Inflammatory macrophage (primary cell): ENCODE results near the gene DGKG.

Experiments used
- DNase-seq, 2 donors: peaks; one replicate each; pipeline ENCODE4 v3.0.0-alpha.2; 2020 to 2022

DGKG gene

DNA sequence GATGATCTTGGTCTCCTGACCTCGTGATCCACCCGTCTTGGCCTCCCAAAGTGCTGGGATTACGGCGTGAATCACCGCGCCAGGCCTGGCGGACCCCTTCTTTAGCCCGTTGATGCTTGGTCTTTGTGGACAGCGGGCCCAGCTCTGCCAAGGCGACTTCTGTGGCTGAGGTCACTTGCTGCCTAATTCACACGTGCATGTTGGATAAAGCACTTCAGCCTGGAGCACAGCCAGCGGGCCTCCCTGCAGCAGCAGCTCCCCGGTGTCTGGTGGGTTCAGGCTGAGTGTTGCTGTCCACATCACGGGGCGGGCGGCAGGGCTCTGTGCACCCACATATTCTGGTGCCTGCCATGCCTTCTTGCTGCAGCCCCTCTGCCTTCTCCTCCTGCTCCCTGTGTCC lies 88.4 kb downstream of the DGKG start:
- DNase-seq = no peak

DNA sequence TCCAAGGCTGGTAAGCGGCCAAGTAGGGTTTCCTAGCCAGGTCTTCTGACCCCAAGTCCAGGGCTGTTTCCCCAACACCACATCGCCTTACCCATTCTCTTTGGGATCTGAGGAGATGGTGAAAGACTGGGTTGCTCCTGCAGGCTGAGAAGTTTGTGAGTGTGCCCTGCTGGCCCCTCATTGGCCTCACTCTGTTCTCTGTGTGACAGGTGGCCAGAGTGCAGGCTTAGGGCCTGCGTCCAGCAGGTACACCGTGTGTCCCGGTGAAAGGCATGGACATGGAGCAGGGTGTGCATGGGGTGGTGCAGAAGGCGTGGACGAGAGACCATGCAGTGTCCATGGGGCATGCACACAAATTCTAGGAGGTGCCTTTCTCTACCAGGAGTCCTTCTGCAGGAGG lies 91.3 kb downstream of the DGKG start:
- DNase-seq = no peak

DNA sequence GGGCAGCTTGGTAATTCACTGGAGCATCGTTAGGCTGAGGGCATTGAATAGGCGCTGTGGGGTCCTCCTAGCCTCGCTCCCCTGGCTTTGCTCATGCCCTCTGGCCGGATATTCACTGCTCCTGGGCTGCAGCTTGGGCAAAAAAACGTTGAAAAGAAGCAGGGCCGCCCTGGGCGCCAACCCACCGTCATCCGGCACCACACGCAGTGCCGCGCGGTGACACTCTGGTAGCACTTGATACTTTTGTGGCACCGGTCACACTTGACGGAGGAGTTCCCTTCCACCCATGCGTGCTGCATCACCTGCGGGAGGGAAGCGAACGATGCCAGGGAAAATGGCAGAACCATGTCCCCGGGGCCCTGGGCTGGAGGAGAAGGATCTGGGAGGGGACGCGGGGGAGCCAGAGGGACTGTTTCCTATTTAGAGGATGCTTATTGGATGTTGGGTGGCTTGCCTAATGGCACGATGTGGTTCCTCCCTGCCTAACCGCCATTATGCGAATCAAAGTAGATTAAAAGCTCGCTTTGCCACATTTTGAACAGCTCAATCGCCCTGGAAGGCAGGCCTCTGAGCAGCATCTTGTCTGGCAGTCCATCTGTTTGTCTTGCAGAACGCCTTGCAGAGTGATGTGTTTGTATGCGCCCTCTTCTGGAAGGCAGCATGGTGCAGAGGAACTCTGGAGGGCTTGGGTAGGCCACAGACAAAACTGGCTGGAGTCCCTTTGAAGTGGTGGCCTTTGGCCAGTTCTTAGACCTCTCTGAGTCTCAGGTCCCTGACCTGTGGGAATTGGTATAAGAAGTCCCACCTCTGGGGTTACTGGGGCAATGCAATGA lies 93.2 kb downstream of the DGKG start:
- no peak for DNase-seq

DNA sequence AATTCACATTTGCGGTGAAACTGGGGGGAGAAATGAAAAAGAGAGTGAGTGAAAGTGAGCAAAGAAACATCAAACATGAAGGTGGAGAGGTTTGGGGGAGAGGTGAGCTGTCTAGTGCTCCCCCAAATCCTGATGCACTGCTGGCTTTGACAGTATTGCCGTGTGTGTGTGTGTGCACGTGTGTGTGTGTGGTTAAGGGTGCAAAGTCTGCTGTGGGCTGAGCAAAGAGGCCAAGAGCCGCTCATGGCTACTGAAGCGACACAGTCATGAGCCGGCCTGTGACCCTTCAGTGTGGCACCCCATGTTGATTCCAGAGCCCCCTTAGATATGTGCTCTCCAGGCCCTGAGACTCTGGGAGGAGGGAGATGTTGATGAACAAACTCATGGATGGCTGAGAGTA lies 94.3 kb downstream of the DGKG start:
- no peak for DNase-seq

DNA sequence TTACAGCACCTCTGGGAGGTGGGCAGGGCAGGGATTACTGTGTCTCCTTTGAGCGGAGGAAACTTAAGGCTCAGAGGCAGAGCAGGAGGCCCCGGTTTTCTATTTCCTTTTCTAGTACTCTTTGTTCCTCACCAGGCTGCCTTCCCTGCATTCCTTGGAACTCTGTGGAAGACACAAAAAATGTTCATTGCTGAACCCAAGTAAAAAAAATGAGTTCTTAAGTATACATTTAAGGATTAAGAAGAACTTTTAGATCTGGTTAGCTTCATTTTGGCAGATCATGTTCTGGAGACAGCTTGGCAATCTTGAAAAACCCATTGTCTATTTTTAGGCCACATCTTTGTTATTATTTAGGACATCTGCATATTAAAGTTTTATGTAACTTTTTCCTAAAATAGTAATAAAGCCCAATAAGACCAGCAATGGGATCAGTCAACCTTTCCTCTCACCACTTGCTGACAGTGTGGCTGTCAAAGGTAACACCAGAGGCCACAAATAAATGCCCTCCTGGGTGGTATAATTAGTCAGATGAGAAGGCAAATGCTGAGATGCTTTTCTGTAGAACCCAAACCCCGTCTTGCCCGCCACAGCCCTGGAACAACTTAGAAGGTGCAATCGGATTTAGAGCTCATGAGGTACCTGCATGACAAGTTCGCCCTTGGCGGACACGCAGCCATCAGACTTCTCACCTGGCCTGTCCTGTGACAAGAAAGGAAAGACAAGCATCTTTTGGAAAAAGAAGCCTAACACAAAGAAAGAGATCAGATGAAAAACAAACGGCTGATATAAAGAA lies 97.2 kb downstream of the DGKG start:
- DNase-seq = no peak

DNA sequence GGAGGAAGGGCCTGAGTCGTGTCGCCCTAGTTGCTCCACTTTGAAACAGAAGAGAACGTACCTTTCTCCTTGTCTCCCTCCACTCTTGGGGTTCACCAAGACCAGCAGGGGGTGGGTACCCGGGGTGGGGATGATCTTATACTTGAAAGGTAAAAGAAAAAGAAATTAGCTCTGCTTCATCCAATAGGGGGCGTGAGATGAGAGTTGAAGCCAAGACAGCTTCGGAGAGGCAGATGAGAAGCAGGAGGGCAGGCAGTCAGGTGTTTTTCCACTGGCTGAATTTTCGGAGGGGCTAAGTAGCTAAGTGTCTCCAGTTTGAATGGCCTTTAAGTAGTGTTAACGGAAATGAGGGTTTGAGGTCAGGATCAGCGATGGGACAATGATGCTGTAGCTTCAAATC lies 100.4 kb downstream of the DGKG start:
- DNase-seq = no peak

DNA sequence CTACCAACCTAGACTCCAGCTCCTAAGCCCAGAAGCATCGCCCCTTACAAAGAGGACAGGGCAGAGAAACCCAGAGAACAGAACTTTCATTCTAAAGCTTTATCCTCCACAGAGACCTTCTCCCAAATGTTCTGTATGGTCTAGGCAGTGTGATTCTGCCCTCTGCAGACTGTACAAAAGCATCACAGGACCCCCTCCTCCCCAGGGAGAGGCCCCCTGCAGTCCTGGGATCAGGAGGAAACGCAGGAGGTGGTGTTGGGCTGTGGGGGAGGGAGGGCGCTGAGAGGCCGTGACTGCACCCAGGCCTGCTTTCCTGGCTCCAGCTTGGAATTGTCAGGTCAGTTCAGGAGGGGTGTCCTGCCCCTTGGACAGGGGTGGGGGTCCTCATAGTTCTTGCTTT lies 101.3 kb downstream of the DGKG start:
- no peak for DNase-seq

DNA sequence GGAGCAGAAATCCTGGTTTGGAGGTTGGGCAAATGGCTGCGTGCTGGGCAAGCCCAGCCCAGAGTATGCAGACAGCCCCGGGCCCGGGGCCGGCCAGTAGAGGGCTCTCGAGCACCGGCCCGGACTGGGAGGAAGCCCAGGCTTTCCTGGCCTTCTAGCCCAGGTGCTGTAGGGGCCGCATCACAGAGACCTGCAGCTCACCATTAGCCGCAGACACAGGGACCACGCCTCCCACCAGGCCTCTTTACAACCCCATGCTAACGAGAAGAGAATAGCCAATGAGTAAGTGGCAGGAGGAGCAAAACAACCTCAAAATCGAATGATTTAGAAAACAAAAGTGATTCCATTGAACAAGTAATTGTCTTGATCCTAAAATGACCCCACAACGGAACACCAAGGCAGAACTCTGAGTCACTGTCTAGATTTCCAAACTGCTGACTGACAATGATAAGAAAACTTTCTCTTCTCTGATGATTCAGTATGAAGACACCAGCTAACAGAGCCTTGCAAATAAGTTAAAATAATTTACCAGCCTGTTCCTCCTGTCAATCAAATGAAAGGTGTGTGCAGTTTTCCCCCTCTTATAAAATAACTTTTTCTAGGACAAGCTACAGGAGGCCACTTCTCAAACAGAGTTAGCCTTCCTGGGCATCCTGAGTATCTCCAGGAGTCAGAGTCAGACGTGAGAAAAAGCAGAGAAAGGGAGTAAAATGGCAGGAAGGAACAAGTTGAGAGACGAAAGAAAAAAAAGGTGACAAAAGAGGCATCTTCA lies 102.2 kb downstream of the DGKG start:
- peak; percentile 43 to 68 for DNase-seq

DNA sequence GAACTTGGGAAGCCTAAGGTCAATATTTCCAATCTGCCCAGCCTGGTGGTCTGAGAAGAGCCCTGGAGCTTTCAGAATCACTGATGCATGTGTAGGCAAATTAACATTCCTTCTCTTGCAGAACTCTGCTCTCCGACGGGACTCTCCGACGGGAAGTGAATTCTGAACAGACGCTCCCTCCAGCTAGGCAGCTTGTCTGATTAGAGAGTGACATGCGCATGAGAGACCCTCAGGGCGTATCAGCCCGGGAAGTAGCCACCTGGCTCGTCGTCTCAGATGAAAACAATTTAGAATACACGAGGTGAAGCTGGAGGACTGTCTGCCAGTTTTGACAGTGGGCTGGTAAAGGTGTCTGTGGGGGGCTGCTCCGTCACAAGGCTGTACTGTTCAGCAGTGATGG lies 103.1 kb downstream of the DGKG start:
- DNase-seq = no peak

DNA sequence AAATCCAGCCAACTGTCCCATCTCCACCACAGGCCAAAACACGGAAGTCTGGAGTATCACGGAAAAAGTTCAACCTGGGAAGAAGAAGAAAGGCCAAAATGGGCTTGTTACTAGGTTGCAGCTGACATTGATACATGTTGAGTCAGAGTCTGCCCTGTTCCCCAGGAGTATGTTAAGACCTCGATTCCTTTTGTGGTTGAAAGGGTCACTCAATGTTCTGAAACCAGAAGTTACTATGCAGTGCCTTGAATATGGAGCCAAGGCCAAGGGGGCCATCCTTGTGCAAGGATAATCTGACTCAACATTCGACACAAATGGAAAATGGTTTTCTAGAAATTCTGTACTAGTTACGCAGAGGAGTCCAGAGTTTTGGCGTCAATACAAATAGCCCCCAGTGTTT lies 104.2 kb downstream of the DGKG start:
- DNase-seq = no peak

DNA sequence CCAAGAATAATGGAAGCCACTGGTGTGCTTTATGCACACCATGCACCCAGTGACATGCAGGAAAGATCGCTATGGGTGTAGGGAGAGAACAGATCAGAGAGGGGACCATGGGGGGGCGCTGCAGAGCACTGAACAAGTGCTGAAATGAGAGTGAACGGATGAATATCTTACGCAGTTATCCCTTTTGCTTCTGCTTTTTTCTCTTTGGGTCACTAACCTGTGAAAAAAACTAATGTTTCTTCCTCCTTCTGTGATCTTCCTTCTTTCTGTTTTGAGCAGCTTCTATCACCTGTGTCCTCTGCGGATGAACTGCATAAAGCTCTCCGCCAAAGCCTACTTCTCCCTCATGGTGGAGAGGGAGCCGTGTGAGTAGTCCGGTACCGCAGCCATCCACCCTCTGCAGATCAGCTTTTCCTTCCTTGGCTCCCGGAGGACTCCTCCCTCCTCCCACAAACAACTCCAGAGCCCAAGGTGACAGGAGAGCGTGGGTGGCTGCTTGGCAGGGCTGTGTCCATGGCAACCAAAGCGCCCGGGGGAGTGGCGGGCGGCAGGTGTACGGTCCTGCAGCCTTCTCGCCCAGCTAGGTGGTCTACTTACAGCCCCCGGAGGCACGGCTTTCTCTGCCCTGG lies 106.2 kb downstream of the DGKG start:
- peak in 1 of 2 donors; percentile 24 for DNase-seq

DNA sequence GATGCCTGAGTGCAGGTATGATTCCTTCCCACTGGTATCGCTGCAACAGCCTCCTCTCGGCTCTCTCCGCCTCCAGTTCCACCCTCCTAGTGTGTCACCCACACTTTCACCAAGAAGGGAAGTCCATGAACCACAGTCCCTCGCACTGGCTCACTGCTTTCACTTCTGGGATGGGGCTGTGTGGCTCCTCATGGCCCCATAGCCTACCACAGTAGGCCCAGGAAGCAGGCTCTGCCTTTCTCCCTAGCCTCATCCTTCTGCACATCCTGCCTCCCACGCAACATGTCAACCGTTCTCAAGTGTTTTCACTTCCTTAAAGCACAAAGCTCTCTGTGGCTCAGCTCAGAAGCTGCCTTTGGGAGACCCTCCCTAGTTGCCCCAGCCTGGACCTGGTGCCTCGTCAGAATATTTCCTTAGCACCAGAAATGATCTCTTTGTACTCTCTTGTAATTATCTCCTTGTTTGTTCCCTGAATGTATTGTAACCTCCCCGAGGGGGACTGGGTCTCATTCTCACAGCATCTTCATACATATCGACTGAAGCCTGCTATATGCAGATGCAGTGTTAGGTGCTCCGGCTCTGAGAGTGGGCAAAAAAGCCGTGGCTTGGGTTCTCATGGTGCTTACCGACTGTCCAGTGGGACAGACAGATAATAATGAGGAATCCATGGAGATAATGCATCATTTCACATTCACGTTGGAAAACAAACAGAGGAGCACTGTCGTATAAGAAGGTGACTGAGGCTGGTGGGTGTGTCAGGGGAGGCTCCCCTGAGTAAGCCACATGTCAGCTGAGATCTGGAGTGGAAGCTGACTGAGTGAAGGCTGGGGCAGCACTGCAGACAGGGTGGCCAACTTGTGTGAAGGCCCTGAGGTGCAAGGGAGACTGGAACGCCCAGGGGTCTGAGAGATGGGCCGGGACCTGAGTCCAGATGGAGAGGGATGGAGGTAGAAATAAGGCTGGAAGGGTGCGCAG lies 107.1 kb downstream of the DGKG start:
- DNase-seq = peak; percentile 77 to 82

DNA sequence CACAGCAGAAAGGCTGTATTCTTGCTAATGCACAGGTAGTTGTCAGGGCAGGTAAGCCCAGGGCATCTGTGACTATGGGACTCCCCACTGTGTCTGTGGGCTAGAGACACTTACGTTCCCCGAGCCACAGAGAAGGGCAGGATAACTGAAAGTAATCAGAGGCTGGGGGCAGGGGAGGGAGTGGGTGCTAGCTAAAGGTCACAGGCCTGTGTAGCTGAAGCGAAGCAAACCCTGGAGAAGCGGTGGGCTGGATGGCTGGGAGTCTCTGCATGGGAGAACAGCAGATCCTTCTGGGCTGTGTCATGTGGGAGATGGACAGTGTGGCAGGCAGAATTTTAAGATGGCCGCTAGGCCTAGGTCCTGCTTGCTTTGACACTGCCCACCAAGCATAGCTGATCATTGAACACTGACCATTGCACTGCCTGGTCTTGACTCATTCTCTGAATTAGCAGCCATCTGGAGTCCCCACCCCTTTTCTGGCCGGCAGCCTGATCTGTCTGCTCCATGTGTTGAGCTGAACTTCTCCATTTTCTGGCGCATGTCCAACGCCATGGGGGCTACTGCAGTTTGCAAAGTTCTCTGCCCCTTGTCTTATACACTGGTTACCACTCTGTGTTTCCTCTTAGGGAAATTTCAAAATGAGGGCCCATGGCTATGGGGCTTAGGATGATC lies 110.0 kb downstream of the DGKG start:
- peak; percentile 29 to 47 for DNase-seq

DNA sequence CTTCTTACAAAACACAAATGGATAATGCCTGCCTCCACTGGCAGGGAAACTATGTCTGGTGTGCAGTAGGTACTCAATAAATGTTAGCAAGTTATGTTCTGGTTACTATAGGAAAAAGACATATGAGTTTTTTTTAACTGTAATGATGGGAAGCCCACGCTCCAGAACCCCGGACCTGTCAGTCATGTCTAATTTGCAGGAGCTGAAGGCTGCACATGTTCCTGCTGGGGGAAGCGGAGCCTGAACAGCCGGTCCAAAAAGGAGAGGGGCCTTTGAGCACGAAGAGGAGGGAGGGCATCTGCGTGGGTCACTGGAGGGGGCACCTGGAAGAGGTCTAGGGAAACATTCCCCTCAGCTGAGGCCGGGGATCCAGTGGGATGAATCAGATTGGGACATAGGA lies 113.2 kb downstream of the DGKG start:
- no peak for DNase-seq

DNA sequence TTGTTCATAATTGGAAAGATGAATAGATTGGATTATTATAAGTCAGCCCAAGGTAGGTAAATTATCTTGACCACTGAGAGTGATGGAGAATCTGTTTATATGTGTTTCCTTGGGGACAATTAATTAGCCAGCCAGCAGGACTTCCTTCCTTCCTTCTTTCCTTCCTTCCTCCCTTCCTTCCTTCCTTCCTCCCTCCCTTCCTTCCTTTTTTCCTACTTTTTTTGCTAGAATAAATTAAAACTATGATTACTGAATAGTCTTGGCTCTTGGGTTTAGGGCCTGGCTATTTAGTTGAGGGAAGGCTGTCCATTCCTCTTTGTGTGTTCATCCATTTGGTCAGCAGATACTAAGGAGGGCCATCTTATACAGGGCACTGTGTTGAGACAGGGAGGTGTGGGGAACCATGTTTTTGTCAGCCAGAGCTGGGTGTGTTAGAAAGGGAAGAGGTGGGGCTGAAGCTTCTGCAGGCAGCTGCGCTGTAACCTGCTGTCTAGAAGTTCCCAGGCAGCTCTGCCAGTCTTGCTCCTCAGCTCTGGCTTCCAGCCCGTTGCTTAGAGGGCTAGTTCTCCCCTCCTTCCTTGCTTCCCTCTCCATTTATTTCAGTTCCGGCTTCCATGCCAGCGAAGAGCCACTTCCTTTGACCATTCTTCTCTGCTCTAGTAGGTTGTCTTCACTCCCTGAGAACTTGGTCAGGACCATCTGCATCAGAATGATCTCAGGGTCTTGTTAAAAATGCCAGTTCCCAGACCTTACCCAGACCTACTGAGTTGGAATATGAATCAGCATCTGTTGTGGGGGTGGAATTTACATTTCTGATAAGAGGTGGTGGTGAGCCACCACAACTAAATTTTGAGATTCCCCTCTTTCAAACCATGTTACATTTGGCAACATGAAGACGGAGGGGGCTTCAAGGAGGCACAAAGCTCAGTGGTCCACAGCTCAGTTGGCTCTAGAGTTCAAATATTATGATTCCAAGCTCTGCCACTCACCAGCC lies 113.9 kb downstream of the DGKG start:
- no peak for DNase-seq

DNA sequence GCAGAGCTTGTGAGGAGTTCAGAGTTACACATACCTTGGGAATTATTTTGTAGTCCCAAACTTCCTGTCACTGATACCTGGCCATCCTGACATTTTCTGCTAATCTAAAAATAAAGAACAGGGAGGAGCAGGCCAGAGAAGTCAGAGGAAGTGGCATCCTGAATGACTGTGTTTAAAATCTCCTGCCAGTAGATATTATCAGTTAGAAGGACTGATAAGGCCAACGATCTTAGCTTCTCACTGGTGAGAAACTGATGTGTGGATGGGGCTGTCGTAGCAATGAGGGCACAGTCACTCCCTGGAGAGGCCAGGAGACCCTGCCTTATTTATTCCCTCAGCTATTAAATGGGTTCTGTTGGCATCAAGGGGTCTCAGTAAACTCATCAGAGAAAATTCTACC lies 115.1 kb downstream of the DGKG start:
- no peak for DNase-seq

DNA sequence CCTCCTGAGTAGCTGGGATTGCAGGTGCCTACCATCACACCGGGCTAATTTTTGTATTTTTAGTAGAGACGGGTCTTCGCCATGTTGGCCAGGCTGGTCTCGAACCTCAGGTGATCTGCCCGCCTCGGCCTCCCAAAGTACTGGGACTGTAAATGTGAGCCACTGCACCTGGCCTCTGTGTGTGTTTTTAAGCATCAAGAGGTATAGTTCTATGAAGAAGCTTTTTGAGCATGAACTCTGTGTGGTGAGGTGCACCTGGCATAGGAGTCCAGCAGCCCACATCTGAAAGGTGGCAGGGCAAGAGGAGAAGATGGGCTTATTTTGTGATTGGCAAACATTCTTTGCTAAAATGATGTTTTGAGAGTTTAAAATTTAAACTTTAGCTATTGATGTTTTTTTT lies 118.0 kb downstream of the DGKG start:
- no peak for DNase-seq

DNA sequence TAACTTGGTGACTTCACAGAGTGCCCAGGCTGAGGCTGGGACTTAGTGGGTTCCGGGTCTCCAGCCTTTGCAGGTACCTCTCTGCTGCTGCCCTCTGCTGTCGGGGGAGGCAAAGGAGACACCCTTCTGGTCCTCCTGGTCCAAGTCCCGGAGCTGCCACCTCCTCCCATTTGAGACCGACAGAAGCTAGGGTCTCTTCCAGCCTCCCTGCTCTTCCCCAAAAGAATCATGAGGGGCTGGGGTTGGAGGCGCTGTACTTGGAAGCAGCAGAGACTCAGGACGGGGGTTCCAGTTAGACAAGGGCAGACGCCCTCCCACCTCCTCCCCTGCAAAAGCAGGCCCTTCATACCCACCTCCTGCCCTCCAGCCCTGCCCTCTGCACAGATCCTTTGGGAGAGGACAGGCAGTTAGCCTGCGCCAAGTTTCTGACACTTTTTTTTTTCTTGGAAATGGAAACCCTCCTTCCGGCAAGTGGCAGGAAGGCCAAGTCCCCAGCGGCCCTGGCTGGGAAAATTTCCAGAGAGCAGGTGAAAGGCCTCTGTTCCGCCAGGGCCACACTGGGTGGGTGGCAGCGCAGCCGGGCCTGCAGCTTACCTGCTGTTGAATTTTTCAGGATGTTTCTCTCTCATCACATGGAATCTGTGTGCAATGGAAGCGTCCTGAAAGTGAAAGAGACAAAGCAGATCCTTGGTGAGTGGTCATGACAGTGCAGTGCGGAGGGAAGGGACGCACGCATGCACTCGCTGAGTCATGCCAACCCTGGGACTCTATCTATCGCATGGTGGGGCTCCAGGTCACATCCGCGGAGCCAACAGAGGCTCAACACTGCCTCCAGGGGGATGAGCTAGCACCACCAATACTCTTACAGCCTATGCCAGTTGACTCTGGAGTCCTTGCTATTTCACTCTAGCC lies 119.9 kb downstream of the DGKG start:
- DNase-seq = peak; percentile 83 to 88

DNA sequence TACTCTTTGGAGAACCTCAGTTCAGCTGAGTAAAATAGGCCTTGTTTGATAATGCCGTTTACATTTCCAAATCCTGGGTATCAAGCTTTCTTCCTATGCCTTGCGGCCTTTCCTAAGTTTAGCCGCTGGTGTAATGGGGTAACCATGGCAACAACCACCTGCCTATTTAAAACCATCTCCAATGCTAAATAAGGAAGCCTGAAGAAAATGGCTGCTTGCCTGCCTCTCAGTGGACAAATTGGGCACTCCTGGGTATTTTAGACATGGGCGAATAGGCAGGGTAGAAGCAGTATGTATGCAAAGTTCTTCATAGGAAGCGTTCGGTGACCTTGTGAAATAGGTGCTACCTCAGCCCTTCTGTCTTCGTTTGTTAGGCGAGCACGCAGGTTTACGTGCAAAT lies 122.7 kb downstream of the DGKG start:
- peak in 1 of 2 donors; percentile 15 for DNase-seq
